Spleen (tissue), 7 donors: Measurements from ENCODE around the gene RPP14.
"Not testable (repeated sequence)": the region's sequence is repeated elsewhere in the genome, so short reads cannot be mapped to it uniquely, and the experiment has no call there.

Experiments
- POLR2A ChIP-seq, 3 donors: fragments of 450-650 bp; IDR thresholded peaks; one replicate each; pipeline ENCODE4 v1.5.1; 2017; ENCODE audit warnings: antibody characterized with exemption in 3 of 3, mild to moderate bottlenecking in 1 of 3
- POLR2AphosphoS5 ChIP-seq, 3 donors: sonication (generic); formaldehyde crosslinking; IDR thresholded peaks; one replicate each; pipeline ENCODE4 v1.5.1; 2017; ENCODE audit warnings: antibody characterized with exemption in 3 of 3
- TF ChIP-seq, protein P1 (sequence below), 11 experiments: fragments of 200-600 bp in 7 of 11; fragments of 450-650 bp in 4 of 11; sonication (generic) in 4 of 11; IDR thresholded peaks in 8 of 11; conservative IDR thresholded peaks in 3 of 11; 1 replicate in 7 of 11; 2 replicates in 4 of 11; pipeline versions ENCODE4 v1.4.0 to v1.8.0; 2016 to 2021; ENCODE audit warnings: antibody characterized with exemption in 11 of 11, inconsistent platforms in 4 of 11, mild to moderate bottlenecking in 1 of 11
- donor health status: DM: no; HTN: no; CAD: no; lungs with moderate emphysema.
- donor health status: DM: no; HTN: no; CAD: no.
- donor health status: DM: no; HTN: no; CAD: no.

DNA sequence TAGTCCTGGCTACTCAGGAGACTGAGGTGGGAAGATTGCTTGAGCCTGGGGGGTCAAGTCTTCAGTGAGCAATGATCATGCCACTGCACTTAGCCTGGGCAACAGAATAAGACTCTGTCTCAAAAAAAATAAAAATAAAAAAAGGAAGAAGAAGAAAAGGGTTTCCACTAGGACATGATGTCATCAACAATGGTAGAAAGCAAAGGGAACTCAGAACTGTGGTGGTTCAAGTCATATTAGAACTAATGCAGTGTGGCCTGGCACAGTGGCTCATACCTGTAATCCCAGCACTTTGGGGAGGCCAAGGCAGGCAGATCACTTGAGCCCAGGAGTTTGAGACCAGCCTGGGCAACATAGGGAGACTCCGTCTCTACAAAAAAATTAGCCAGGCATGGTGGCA lies 38.5 kb upstream of the RPP14 start:
- TF ChIP-seq, protein P1, sequence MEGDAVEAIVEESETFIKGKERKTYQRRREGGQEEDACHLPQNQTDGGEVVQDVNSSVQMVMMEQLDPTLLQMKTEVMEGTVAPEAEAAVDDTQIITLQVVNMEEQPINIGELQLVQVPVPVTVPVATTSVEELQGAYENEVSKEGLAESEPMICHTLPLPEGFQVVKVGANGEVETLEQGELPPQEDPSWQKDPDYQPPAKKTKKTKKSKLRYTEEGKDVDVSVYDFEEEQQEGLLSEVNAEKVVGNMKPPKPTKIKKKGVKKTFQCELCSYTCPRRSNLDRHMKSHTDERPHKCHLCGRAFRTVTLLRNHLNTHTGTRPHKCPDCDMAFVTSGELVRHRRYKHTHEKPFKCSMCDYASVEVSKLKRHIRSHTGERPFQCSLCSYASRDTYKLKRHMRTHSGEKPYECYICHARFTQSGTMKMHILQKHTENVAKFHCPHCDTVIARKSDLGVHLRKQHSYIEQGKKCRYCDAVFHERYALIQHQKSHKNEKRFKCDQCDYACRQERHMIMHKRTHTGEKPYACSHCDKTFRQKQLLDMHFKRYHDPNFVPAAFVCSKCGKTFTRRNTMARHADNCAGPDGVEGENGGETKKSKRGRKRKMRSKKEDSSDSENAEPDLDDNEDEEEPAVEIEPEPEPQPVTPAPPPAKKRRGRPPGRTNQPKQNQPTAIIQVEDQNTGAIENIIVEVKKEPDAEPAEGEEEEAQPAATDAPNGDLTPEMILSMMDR (IDR thresholded peaks at IDR 0.05 in 8 of 11, conservative IDR thresholded peaks at IDR 0.05 in 3 of 11): not testable (repeated sequence)
- not testable (repeated sequence) for TF ChIP-seq POLR2A, POLR2AphosphoS5 (IDR thresholded peaks at IDR 0.05)
